ENCODE data around the gene ZBTB34.

Gene ZBTB34

DNA sequence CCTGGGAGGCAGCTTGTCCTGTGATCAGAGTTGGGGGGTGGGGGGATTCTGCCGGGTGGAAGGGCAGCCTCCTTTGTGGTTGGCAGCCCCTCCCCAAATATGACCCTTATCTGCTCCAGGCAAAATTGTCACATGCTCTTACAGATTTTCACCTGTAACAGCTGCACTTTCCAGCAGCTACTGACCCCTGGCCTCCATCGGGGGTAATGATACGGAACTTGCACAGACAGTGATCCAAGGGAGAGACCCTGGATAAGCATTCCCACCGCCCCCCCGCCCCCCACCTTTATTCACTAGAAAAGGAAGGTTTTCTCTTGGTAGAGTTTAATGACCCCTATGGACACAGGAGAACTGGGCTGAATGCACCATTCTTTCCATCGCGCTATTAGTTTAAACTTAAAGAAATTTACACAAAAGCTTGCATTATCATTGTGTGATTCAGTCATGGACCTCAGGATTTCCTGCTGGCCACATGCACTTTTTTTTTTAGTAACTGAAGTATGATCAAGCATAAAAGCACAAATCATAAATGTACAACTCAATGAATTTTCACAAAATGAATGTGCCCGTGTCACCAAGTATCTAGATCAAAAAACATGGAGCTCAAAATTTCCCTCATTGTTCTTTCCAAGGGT lies 10.7 kb upstream of the ZBTB34 start:
- no peak overlapping the region for H3K4me3 ChIP-seq (ENCODE audit: low read depth, low read length)
- ChIA-PET CTCF (interaction anchor here (4.8 kb wide), 1 partner anchor 11 kb away, joined by 42 read pairs; the partner anchor contains the start of gene ZBTB34), POLR2A (interaction anchor here (0.6 to 0.8 kb wide), 2 partner anchors 16 to 119 kb away, joined by 4 to 6 read pairs; no protein-coding TSS in a partner anchor)
- DNase-seq (ENCODE audit: low read depth, low spot score) = no peak
- TF ChIP-seq, protein P1, sequence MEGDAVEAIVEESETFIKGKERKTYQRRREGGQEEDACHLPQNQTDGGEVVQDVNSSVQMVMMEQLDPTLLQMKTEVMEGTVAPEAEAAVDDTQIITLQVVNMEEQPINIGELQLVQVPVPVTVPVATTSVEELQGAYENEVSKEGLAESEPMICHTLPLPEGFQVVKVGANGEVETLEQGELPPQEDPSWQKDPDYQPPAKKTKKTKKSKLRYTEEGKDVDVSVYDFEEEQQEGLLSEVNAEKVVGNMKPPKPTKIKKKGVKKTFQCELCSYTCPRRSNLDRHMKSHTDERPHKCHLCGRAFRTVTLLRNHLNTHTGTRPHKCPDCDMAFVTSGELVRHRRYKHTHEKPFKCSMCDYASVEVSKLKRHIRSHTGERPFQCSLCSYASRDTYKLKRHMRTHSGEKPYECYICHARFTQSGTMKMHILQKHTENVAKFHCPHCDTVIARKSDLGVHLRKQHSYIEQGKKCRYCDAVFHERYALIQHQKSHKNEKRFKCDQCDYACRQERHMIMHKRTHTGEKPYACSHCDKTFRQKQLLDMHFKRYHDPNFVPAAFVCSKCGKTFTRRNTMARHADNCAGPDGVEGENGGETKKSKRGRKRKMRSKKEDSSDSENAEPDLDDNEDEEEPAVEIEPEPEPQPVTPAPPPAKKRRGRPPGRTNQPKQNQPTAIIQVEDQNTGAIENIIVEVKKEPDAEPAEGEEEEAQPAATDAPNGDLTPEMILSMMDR (IDR thresholded peaks at IDR 0.05; ENCODE audit: insufficient read depth, low read length, missing control alignments) = no peak

DNA sequence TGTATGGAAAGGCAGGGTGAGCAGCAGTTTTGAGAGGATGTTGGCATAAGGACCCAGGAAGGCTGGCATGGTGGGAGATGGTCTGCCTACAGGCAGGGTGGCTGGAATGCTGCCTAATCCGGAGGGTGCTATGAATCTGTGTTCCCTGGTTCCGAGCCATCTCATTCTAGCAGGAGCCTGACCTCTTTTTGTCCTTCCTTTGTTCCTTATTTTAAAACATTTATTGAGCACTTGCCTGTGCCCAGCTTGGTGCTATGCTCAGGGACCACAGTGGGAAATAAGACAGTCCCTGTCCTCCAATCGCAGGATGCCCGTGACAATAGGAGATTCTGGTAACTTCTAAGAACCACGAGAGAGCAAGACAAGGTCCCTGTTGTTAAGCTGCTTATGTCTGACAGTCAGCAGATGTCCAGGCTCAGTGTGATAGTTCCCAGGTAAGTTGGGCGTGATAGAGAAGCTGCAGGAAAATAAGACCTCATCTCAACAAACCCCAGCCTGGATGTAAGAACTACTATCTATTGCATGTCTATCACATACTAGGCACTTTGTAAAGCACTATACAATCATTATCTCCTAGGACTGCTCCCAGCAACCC lies 9.1 kb upstream of the ZBTB34 start:
- POLR2A ChIA-PET = no interaction called here
- TF ChIP-seq, protein P1 (IDR thresholded peaks at IDR 0.05; ENCODE audit: insufficient read depth, low read length, missing control alignments) = no peak
- DNase-seq (ENCODE audit: low read depth, low spot score) = no peak
- CTCF ChIA-PET = interaction anchor here (1.0 to 4.8 kb wide), 2 partner anchors 9 to 12 kb away, joined by 3 to 42 read pairs; partner anchors contain the start of gene ZBTB34
- H3K4me3 ChIP-seq (ENCODE audit: low read depth, low read length) = no peak overlapping the region

DNA sequence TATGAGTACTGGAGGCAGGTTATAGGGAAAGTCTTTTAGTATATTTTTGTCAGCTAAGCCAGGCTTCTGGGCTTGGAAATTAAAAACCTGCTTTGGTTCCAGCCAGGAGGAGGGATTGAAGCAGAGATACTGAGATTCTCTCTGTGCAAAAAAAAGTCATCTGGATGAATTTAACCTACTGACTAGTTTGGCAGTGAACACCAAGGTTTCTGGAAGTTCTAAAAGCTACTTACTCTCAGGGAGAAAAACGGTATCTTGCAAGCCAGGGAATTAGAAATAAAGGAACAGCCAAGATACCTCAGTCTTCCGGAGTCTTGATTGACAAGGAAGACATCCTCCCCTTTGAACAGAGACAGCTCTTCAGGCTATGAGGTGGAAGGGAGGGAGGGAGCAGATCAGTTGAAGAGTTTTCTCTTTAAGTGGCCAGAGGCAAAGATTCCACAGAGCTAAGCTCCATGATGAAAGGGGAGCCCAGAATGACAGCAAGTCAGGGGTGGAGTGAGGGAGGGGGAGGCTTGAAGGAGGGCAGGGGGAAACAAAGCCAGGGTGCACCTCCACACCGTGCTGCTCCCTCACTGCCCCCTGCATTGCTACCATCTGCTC lies 8.3 kb upstream of the ZBTB34 start:
- ChIA-PET POLR2A (no interaction called here), CTCF (interaction anchor here (1.0 to 4.8 kb wide), 2 partner anchors 8 to 11 kb away, joined by 3 to 42 read pairs; partner anchors contain the start of gene ZBTB34)
- no peak overlapping the region for H3K4me3 ChIP-seq (ENCODE audit: low read depth, low read length)
- no peak for DNase-seq (ENCODE audit: low read depth, low spot score)
- TF ChIP-seq, protein P1 (IDR thresholded peaks at IDR 0.05; ENCODE audit: insufficient read depth, low read length, missing control alignments) = no peak

DNA sequence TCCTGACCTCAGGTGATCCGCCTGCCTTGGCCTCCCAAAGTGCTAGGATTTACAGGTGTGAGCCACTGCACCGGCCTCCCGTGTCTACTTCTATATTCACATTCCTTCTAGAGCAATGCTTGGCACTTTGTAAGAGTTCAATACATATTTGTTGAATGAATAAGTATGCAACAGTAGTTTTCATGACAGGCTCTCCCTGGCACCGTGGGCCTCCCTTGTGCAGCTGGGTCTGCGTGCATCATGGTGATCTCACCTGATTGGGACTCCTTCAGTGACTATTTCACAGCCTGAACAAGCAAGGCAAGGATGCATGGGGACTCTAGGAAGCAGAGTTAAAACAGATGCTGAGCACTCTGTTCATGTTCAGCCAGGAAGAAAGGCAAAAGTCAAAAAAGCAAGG lies 6.8 kb upstream of the ZBTB34 start:
- peak; percentile 21 for DNase-seq (ENCODE audit: low read depth, low spot score)
- ChIA-PET CTCF (no interaction called here), POLR2A (interaction anchor here (0.7 kb wide), 1 partner anchor 10 kb away, joined by 3 read pairs; no protein-coding TSS in a partner anchor)
- TF ChIP-seq, protein P1 (IDR thresholded peaks at IDR 0.05; ENCODE audit: insufficient read depth, low read length, missing control alignments) = no peak
- H3K4me3 ChIP-seq (ENCODE audit: low read depth, low read length) = no peak overlapping the region

DNA sequence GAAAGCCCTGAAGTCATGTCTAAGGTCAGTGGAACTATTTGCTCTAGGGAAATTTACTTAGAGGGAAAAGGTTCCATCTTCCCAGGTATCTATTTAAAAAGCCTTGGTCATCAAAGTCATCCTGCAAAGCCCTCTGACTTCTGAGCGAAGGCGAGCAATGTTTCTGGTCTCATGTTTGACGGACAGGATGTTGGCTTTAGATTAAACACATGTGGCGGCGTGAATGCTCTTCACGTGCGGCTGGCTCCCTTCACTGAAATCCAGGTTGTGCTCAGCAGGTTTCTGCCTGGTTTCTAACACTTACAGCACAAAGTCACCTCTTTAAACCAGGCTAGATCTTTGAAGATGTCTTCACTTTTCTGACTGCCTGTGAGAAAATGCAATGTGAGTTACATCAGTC lies 5.7 kb upstream of the ZBTB34 start:
- H3K4me3 ChIP-seq (ENCODE audit: low read depth, low read length) = no peak overlapping the region
- TF ChIP-seq, protein P1 (IDR thresholded peaks at IDR 0.05; ENCODE audit: insufficient read depth, low read length, missing control alignments) = no peak
- ChIA-PET CTCF (no interaction called here), POLR2A (no interaction called here)
- no peak for DNase-seq (ENCODE audit: low read depth, low spot score)

DNA sequence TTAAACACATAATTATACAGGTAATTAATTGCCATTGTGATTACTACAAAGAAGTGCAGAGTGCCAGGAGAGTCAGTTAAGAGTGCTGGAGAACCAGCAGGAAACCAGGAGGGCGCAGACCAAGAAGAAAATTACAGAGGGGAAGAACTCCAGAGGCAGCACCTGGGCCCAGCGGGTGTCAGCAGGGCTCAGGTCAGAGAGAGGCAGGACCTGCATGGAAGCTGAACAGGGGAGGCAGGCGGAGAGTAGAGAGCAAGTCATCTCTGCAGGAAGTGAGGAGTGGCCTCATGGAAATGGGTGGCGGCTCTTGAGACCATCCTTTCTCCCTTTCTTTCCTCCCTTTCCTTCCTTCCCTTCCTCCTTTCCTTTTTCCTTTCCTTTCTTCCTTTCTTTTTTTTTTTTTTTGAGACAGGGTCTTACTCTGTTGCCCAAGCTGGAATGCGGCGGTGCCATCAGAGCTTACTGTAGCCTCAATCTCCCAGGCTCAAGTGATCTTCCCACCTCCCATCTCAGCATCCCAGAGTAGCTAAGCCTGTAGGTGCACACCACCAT lies 4.0 kb upstream of the ZBTB34 start:
- ChIA-PET CTCF (interaction anchor here (0.8 to 1.8 kb wide), 2 partner anchors 12 to 16 kb away, joined by 3 to 6 read pairs; no protein-coding TSS in a partner anchor), POLR2A (no interaction called here)
- no peak for DNase-seq (ENCODE audit: low read depth, low spot score)
- TF ChIP-seq, protein P1 (IDR thresholded peaks at IDR 0.05; ENCODE audit: insufficient read depth, low read length, missing control alignments) = no peak
- H3K4me3 ChIP-seq (ENCODE audit: low read depth, low read length) = no peak overlapping the region

Data from AG04449 (cell line).